ENCODE data around the gene UVRAG.

Gene UVRAG

DNA sequence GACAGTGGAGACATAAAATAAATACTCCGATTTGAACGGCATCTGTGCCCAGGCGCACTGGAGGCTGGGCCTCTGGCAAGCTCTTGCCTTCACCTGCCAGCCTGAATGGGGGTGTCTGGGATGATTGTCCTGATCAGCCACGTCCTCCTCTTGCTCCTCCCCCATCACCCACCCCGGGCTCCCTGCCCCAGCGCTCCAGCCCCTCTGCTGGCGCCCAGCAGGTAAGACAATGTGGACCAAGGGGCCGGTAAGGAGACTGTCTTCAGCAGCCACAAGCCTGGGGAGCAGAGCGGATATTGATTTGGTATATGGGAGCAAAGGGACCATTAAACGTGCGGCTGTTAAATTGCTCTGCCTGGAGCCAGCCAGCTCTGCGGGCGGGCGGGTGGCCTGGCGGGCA is 366.4 kb downstream of the UVRAG start:
- no peak for DNase-seq

DNA sequence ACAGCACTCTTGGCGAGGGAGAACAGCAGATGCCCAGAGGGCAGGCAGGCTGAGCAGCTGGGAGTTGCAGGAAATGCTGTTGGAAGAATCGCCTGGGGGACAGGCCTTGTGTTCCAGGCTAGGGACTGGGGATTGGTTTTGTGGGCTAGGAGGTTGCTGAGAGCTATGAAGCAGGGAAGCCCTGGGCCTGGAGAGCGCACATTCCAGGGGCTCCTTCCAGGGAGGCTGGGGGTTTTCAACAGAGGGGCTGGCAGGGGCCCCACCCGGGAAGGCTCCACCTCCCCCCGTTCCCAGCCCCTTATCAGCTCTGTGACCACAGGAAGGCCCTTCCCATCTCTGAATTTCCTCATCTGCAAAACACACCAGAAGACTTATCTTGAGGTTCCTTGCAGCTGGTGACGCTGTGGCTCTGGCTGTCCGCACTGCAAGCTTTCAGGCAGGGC is 369.6 kb downstream of the UVRAG start:
- DNase-seq: no peak

DNA sequence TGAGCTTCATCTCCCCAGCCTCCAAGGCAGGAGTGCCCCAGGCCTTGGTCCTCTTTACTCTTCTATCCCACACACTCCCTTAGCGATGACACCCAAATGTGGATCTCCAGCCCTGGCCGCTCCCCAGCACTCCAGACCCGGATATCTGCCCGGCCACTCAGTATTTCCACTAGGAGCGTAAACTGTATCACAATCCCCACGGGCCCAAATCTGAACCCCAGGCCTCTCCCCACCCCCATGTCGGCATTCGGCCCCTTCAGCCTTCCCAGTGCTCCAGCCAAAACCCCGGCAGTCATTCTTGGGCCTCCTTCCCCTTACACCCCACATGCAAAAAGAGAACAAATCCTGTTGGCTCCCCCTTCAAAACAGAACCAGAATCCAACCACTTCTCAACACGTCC is 370.5 kb downstream of the UVRAG start:
- no peak for DNase-seq

DNA sequence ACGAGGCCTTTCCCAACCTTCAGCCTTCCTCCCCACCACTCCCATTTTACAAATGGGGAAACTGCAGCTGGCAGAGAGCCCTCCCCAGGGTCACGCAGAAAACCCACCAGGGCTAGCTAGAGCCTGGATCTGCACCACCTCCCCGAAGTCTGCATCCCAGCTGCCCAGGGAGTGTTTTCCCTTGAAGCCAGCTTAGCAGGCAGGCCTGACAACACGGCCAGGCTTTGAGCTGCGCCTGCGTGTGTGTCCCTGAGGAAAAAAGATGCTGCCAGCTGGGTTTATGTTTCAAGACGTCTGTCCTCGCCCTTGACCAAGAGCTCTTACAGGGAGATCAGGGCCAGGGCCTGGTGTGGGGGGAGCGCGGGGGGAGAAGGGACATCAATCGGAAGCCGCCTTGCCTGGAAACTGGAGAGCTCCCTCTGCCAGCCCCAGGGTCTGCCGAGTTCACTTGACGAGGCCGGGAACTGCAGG is 371.0 kb downstream of the UVRAG start:
- no peak for DNase-seq

DNA sequence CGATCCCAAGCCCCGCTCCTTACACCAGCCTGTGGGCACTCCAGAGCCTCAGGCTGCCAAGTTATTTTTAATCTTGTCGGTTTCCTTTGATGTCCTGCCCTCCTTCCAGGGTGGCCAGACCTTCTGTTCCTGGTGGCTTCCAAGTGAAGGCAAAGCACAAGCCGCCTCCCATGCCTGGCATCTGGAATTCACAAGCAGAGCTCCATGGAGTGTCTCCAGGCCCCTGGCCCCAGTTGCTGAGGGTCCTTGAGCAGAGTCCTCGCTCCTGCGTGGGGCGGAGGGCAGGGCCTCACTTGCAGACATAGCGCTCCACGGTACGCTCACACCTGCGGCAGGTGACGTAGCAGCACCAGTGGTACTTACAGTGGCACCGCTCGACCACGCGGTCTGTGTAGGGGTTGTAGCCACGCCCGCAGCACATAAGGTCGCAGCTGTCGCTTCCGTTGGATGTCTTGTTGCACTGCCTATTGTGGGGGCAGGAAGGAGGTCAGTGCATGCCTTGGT is 371.8 kb downstream of the UVRAG start:
- no peak for DNase-seq

DNA sequence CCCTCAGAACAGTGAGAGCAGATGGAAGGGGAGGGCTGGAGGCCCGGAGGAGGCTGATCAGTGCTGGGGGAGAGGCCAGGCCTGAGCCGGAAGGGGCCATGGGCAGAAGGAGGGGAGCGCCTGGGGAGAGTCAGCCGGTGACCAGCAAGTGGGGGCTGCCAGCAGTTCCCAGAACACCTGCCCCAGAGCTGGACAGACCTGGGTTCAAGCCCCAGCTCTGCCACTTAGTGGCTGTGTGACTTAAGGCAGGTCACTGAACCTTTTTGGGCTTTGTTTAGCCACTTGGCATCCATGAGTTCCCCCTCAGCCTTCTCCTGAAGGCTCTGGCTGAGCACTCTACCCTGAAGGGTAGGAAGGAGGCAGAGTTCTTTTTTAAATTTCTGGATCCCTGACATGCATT is 373.9 kb downstream of the UVRAG start:
- no peak for DNase-seq

DNA sequence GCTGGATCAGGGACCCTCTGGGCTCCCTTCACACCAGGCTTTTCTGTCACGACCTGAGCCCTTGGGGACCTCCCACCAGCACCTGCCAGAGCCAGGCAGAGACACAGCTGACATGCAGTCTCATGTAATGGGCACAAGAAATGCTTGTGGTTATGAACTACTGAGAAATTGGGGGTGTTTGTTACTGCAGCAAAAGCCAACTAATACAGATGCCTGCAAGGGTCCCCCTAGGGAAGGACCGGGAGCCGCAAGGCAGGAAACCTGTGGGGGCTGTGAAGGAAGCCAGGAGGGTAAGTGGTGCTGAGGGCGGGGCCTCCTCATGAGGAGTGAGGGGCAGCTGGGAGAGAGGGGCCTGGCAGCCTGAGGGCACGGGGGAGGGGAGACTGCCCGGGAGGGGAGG is 374.7 kb downstream of the UVRAG start:
- DNase-seq: no peak

DNA sequence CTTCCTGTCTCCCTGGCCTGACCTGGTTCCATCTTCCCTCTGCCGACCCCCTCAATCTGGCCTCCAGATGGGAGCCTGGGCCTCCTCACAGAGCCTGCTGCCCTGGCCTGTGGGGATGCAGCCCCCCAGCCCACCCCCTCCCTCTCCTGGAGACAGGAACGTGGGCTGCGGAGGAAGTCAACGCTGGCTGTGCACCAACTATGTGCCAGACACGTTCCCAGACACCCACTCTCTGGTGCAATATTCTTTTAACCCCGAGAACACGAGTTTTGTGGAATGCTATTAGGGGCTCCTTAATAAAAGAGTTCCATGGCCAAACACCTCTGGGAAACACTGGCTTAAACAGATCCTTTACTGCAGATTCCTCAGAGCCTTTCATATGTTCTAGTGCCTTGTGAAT is 375.4 kb downstream of the UVRAG start:
- no peak for DNase-seq
